ENCODE measurements around the gene RAPGEF2.

RAPGEF2 gene

GRCh38 chr4:159204566-159204965 is 101.7 kb downstream of the RAPGEF2 start:
- peak; percentile 58 for DNase-seq

- DNase-seq = no peak
These were observed 102.6 kb downstream of the RAPGEF2 start for GRCh38 chr4:159205466-159205865.

- peak; percentile 83 for DNase-seq
These were observed 103.6 kb downstream of the RAPGEF2 start for GRCh38 chr4:159206427-159206871.

DNA sequence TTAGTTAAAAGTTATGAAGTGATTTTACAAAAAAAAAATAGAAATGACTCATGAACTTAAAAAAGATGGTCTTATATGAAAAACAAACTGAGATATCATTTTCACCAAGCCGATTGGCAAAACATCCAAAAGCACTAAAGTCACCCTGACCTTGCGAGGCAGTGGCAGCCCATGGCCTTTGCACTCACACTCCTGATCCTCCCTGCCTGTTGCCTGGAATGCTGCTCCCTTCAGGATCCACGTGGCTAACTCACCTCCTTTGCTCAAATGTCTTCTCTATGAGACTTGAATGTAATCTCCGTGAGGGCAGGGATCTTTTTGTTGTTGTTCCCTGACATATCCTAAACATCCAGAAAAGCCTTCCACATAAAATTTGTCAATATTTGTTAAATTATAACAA is 106.4 kb downstream of the RAPGEF2 start:
- no peak for DNase-seq

GRCh38 chr4:159210975-159211374 is 108.1 kb downstream of the RAPGEF2 start:
- DNase-seq = no peak

- no peak for DNase-seq
These were observed 109.9 kb downstream of the RAPGEF2 start for GRCh38 chr4:159212675-159213293.

DNA sequence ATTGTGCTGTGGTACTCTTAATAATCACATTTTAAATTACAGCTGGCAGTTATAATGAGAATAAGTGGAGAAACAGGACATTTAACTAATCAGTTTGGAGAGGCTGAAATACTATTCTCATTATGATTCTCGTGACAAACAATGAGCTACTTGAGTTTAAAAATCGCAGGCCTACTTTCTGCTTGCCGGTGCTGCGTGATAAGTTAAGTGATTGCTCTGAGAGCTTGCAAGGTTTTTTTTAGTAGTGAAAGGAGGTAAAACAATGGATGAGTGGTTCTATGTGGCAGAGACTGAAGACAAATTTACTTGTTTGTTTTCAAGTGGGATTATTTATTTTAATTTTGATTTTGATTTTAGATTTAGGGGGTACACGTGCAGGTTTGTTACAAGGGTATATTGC is 114.0 kb downstream of the RAPGEF2 start:
- DNase-seq = no peak

GRCh38 chr4:159219862-159220261 is 117.0 kb downstream of the RAPGEF2 start:
- no peak for DNase-seq

- no peak for DNase-seq
These were observed 117.5 kb downstream of the RAPGEF2 start for GRCh38 chr4:159220353-159220752.

GRCh38 chr4:159221280-159221679 is 118.4 kb downstream of the RAPGEF2 start:
- DNase-seq = no peak

DNA sequence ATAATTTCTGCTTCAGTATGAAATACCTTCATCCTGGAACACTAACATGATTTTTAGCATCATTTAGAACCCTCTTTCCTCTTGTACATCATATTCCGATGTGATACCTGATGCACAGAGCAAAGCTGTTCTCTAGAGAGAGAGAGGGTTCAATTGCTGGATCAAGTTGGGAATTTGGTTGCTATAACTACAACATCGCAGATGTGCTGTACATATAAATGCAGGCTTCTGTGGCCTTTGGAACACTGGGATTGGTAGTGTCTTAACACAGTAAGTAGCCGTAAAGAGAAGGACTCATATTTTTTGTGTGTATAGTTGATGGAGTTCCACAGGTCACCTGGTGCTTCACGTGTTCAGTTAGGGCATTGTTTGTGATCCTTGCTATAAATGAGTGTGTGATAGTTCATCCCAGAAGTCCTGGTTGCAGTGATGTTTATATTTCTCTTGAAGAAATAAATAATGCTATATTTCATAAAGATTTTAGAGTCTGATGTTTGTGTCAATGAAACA is 119.2 kb downstream of the RAPGEF2 start:
- no peak for DNase-seq

- no peak for DNase-seq
These were observed 121.5 kb downstream of the RAPGEF2 start for GRCh38 chr4:159224408-159224807.

DNA sequence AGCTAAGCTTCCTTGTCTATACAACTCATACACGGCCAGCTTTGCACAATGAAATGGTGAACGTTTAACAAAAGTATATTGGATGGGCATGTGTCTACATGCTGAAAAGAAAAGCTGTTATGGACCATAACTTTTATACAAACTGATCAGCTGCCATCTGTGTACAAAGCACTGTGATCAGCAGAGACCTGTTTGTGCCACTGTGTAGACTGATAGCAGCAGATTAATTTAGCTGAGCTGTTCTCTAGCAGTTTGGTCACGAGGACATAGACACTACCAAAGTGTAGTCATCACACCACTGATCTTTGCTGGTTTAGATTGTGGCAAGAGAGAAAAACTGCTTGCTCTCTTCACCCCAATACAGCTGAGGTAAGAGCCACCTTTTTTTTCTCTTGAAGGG is 124.5 kb downstream of the RAPGEF2 start:
- DNase-seq = no peak

DNA sequence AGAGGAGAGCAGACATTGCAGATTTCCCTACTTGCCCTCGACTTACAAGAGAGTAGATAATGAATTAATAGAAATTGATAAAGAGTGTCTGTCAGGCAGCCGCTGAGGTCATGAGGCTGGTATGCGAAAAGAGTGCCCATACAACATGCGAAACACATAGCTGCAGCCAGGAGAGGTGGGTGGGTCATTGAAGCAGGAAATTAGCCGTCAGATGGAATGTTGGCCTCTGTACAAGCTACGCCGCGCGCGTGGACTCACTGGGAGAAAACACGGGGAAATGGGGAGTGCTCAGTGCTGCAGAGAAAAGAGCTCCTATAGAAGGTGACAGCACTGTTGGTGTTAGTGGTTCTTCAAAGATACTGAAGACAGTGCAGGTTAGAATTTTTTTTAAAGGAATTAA is 125.1 kb downstream of the RAPGEF2 start:
- DNase-seq = no peak

GRCh38 chr4:159229164-159229563 is 126.3 kb downstream of the RAPGEF2 start:
- DNase-seq = no peak

DNA sequence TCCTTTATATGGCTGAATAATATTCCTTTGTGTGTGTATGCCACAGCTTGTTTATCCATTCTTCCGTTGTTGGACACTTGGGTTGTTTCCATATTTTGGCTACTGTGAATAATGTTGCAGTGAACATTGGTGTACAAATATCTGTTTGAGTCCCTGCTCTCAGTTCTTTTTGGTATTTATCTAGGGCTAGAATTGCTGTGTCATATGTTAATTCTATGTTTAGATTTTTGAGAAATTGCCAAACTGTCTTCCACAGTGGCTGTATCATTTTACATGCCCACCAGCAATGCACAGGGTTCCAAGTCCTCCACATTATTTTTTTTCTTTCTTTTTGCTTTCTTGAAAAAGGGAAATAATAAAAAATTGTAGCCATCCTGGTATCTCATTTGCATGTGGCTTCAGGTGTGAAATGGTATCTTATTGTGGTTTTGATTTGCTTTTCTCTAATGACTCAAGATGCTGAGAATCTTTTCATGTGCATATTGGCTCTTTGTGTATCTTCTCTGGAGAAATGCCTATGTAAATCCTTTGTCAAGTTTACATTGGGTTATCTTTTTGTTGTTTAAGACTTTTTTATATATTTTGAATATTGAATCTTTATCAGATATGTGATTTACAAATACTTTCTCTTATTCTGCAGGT is 129.7 kb downstream of the RAPGEF2 start:
- DNase-seq = no peak

DNA sequence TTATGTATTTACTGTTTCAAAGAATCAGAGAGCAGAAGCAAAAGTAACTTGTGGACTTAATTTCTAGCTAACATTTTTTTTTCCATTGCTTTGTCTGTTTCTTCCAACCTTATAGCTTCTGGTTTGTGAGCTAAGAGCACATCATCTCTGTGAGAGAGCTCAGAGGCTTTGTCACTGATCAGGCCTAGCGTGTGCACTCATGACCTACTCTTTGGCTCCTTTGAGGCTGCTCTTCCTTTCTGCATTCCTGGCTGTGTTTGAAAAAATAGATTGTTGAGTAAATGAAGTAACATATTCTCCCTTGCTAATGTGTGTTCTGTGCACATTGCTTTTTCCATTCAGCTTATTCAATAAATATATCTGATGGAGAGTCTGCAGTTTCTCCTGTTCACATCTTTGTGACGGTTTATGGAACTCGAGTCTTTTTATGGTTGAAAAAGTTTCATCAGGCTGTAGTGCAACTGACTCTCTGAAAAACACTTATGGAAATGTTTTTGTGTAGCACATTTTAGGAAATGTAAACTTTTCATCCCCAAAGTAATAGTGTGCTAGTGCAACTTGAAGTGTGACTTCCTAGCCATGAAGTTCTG is 133.0 kb downstream of the RAPGEF2 start:
- DNase-seq = no peak

DNA sequence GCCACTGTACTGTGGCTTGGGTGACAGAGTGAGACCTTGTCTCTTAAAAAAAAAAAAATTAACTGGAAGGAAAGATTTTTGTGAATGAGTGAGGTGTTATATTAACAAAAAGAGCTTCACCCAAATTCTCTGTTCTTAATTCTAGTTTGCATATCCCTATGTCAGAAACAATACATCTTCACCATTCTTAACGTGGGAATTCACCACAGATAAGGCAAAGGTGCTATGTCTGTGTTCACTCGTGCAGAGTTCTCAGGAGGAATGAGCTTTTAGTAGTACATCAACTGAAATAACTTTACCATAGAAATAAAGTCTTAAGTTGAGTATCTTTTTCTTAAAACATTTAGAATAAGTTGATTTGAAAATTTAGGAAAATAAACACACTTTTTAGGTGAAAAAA is 135.1 kb downstream of the RAPGEF2 start:
- DNase-seq = no peak

DNA sequence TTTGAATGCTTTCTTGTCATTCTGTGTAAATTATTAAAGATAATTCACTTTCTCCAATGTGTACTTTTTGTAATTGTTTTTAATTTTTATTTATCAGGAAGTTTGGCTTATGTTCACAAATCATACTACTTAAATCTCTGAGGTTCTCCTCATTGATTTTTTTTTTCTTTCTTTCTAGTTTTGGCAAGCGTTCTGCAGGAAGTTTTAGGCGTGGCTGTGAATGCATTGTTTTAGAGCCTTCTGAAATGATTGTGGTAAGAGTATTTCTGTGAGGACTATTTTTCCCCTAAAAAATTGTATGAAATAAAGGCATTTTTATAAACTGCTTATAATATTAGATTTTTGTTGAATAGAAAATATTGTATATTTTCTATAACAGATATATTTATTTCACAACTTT is 135.8 kb downstream of the RAPGEF2 start:
- DNase-seq = no peak

GRCh38 chr4:159239629-159240028 is 136.8 kb downstream of the RAPGEF2 start:
- no peak for DNase-seq

- DNase-seq = no peak
These were observed 137.2 kb downstream of the RAPGEF2 start for GRCh38 chr4:159240046-159240445.

DNA sequence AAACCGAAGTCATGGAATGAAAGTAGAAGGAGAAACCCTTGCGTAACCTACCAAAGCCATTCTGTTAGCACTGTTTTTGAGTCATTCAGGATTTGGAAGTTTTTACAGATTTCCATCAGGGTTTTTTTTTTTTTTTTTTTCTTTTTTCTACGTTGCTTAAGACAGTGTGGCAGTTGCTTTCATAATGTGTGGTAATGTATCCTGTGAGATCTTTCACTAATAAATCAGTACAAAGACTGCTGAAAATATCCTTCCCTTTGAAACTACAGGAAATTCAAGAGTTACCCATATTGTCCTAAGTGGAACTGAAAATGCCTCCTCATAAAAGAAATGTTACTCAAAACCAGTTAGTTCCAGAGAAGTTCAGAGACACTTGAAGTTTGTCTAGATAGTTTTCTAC is 137.8 kb downstream of the RAPGEF2 start:
- no peak for DNase-seq

- DNase-seq = no peak
These were observed 139.5 kb downstream of the RAPGEF2 start for GRCh38 chr4:159242427-159242826.
